OCI-LY7 (cell line): ENCODE measurements around the gene SLC26A6. TPM values are rescaled to one million over a fixed set of nuclear protein-coding genes. Genes with fewer than 3 reads are reported as not detected.

ENCODE experiments used
- BruUV-seq: library from RNA; stranded (reverse); fragments of 400-500 nt; replicated peaks from 2 replicates; lab custom pipeline; 2021; lab: Mats Ljungman, UMichigan
- CTCF ChIA-PET: fragments of 300-600 bp; sonication (Branson Sonifier 250); formaldehyde crosslinking; loops from one replicate; lab custom pipeline; 2022; ENCODE audit warnings: antibody characterized with exemption; ENCODE audit not compliant: unreplicated experiment; lab: Charles Lee
- POLR2A ChIA-PET: fragments of 300-600 bp; sonication (Branson Sonifier 250); formaldehyde crosslinking; loops from one replicate; lab custom pipeline; 2022; ENCODE audit warnings: antibody characterized with exemption; lab: Charles Lee
- DNase-seq: peaks from one replicate; pipeline ENCODE4 v3.0.0-alpha.2; 2015; ENCODE audit warnings: low spot score
- H2AFZ ChIP-seq: fragments of 200-600 bp; sonication (generic), shearing (Covaris generic); 2 replicates; pipeline ENCODE4 v1.6.1; 2014; ENCODE audit warnings: mild to moderate bottlenecking, antibody characterized with exemption, low read length, moderate library complexity
- H3K27ac ChIP-seq: fragments of 200-600 bp; sonication (generic); 2 replicates; pipeline ENCODE4 v1.5.1; 2014; ENCODE audit warnings: mixed run types, low read depth, mild to moderate bottlenecking, moderate library complexity, low read length, inconsistent platforms; ENCODE audit not compliant: poor library complexity, severe bottlenecking
- H3K36me3 ChIP-seq: fragments of 200-600 bp; sonication (generic); 2 replicates; pipeline ENCODE4 v1.6.1; 2014; ENCODE audit warnings: mild to moderate bottlenecking, antibody characterized with exemption, low read length, moderate library complexity, mixed read lengths; ENCODE audit not compliant: insufficient read depth
- H3K4me1 ChIP-seq: fragments of 200-600 bp; sonication (generic); 2 replicates; pipeline ENCODE4 v1.5.1; 2014; ENCODE audit warnings: mild to moderate bottlenecking, low read length; ENCODE audit not compliant: insufficient read depth, poor library complexity, severe bottlenecking
- H3K4me2 ChIP-seq: fragments of 200-600 bp; sonication (generic); 2 replicates; pipeline ENCODE4 v1.6.1; 2014; ENCODE audit warnings: mild to moderate bottlenecking, low read length
- H3K4me3 ChIP-seq: fragments of 200-600 bp; sonication (generic); 2 replicates; pipeline ENCODE4 v1.5.1; 2014; ENCODE audit warnings: mild to moderate bottlenecking, low read depth, low read length; ENCODE audit not compliant: poor library complexity, severe bottlenecking
- H3K79me2 ChIP-seq: fragments of 200-600 bp; sonication (generic); 2 replicates; pipeline ENCODE4 v1.6.1; 2016; ENCODE audit warnings: low read depth, mild to moderate bottlenecking, low read length, moderate library complexity, mixed read lengths; ENCODE audit not compliant: insufficient read depth
- H3K9me2 ChIP-seq: fragments of 200-600 bp; sonication (generic); 2 replicates; pipeline ENCODE4 v1.6.1; 2016; ENCODE audit warnings: mild to moderate bottlenecking, low read length, mixed read lengths; ENCODE audit not compliant: insufficient read depth
- H3K9me3 ChIP-seq: fragments of 200-600 bp; sonication (generic); 2 replicates; pipeline ENCODE4 v1.6.1; 2014; ENCODE audit warnings: mild to moderate bottlenecking, mixed run types, low read length, mixed read lengths
- H4K20me1 ChIP-seq: fragments of 200-600 bp; sonication (generic); 2 replicates; pipeline ENCODE4 v1.6.1; 2014; ENCODE audit warnings: mild to moderate bottlenecking, antibody characterized with exemption, low read length, moderate library complexity, mixed read lengths; ENCODE audit not compliant: insufficient read depth
- EZH2phosphoT487 ChIP-seq: fragments of 200-600 bp; sonication (generic); IDR thresholded peaks from 2 replicates; pipeline ENCODE4 v1.6.1; 2018; ENCODE audit warnings: low read depth, borderline replicate concordance, mild to moderate bottlenecking, mixed run types, antibody characterized with exemption, low read length, moderate library complexity, mixed read lengths
- intact Hi-C: fragments of 100-400 bp; cut with micrococcal nuclease; formaldehyde crosslinking; loops from one replicate; pipeline ENCODE4 v1.10.0; 2022; ENCODE audit not compliant: unreplicated experiment
- total RNA-seq, 2 experiments: library from RNA; depleted of rRNA in 1 of 2; stranded (reverse); fragments of >200 nt in 1 of 2; shearing (Covaris generic) in 1 of 2; gene quantifications; 2 replicates each; pipeline ENCODE4 v1.2.3, GENCODE V29; 2014 to 2022
- TF ChIP-seq, protein P1 (sequence below): fragments of 200-600 bp; sonication (generic); conservative IDR thresholded peaks from 2 replicates; pipeline ENCODE4 v1.5.1; 2014; ENCODE audit warnings: mild to moderate bottlenecking, antibody characterized with exemption, low read length, moderate library complexity, mixed read lengths

SLC26A6 gene
- total RNA-seq, 2 experiments from 2014 or later = 42.1 to 47.3 TPM

DNA sequence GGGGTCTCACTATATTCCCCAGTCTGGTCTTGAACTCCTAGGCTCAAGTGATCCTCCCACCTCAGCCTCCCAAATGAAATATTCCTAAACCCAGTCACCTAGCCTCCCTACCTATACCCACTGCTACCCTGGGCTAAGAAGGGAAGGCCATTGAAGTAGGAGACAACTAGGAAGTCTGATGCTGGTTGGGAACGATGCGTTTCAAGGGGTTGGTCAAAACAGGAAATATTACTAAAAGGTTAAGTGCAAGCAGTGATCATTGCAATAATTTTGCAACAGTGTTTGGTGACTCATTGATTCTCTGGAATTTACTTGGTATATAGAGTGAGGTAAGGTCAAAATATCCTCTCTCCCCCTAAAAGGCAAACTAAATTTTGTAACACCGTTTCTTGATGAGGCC, 21.2 kb downstream of the SLC26A6 start:
- Histone ChIP-seq H3K4me1 (peaks cover 4% of the 10 kb centered on the region), H3K79me2 (peaks cover 1% of the 10 kb centered on the region; the same call in 1 of the 2 replicates), H3K9me3 (peaks cover 19% of the 10 kb centered on the region), H3K4me2 (no peak overlapping the region), H4K20me1 (no peaks in the 10 kb centered on the region), H2AFZ (no peak overlapping the region), H3K27ac (no peak overlapping the region), H3K36me3 (no peaks in the 10 kb centered on the region), H3K4me3 (no peak overlapping the region), H3K9me2 (no peaks in the 10 kb centered on the region)
- BruUV-seq = no TSS peak
- DNase-seq = no peak
- ChIA-PET CTCF (no interaction called here), POLR2A (interaction anchor here (0.6 to 0.7 kb wide), 4 partner anchors 10 to 67 kb away, joined by 3 to 7 read pairs (median 4); no protein-coding TSS in a partner anchor)
- no peak for TF ChIP-seq EZH2phosphoT487
- intact Hi-C loops = no loop called here

DNA sequence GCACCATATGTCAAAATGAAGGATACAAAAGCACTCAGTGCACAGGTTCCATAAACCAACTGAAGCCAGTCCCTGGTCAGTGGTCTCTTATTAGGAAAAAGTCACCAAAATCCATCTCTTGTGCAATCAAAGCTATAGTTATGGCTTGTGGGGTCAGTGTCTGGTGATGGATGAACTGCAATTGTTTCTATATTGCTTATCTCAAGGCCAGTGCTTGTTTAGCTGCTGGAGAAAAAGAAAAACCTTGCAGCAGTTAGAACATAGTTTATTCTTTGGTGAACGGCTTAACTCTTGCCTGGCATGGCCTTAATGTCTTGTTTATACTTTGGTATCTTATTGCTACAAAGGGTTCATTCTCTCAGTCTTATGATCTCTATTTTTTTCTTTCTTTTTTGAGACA, 23.0 kb downstream of the SLC26A6 start:
- TF ChIP-seq EZH2phosphoT487 = no peak
- TF ChIP-seq, protein P1, sequence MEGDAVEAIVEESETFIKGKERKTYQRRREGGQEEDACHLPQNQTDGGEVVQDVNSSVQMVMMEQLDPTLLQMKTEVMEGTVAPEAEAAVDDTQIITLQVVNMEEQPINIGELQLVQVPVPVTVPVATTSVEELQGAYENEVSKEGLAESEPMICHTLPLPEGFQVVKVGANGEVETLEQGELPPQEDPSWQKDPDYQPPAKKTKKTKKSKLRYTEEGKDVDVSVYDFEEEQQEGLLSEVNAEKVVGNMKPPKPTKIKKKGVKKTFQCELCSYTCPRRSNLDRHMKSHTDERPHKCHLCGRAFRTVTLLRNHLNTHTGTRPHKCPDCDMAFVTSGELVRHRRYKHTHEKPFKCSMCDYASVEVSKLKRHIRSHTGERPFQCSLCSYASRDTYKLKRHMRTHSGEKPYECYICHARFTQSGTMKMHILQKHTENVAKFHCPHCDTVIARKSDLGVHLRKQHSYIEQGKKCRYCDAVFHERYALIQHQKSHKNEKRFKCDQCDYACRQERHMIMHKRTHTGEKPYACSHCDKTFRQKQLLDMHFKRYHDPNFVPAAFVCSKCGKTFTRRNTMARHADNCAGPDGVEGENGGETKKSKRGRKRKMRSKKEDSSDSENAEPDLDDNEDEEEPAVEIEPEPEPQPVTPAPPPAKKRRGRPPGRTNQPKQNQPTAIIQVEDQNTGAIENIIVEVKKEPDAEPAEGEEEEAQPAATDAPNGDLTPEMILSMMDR = no peak
- Histone ChIP-seq H2AFZ (no peak overlapping the region), H3K79me2 (peaks cover 19% of the 10 kb centered on the region), H3K4me1 (peaks cover 15% of the 10 kb centered on the region), H3K9me2 (no peaks in the 10 kb centered on the region), H3K36me3 (peaks cover 9% of the 10 kb centered on the region), H3K27ac (no peak overlapping the region), H3K4me3 (no peak overlapping the region), H4K20me1 (no peaks in the 10 kb centered on the region), H3K9me3 (peaks cover 4% of the 10 kb centered on the region), H3K4me2 (no peak overlapping the region)
- no peak for DNase-seq
- BruUV-seq = no TSS peak
- CTCF ChIA-PET = no interaction called here
- POLR2A ChIA-PET = interaction anchor here (0.7 to 1.0 kb wide), 2 partner anchors 12 to 173 kb away, joined by 3 to 5 read pairs; partner anchors contain the start of gene CCDC51
- intact Hi-C loops = no loop called here

DNA sequence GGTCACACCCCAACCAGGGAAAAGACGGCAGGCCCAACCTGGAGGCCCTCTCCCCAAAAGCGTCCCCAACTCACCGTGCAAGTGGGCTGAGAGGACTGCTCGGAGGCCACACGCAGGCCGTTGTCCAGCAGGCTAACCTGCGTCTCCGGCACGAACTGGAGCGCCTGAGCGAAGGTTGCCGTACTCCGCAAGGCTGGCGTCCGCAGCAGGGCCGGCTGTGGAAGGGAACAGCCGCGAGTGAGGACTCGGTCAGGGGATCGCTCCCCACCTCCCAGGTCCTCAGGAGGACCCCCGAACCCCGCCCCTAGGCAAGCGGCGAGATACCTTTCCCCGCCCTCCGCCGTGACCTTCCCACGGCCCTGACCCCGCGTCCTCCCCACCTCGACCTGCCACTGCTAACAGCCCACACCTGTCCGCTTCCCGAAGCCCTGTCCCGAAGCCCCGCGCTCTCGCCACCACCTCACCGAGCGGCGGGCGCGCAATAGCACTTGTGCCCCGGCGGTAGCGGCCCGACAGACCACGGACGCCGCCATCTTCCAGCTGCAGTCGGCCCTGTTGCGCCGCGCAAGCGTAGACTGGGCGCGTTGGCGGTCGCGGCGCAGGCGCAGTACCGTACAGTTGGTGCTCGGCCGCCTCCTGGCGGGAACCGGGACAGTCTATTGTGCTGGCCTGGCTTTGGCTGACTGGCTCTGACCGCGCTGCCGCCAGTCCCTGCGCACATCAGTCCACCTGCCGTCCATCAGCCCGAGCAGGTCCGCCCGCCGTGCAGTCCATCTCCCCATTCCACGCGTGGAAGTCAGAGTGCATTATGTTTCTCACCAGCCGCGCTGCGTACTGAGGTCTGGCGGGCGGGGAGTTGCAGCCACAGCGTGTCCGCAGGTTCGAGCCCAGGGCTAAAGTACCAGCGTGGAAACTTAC, 25.9 kb downstream of the SLC26A6 start, which contains the start of gene UQCRC1:
Gene UQCRC1 (minus strand): TSS at position 559 of the 918 bp plus-strand sequence. CDS start 26 bp downstream, at position 533.
- Histone ChIP-seq H3K79me2 (peaks cover 20% of the 10 kb centered on the region), H4K20me1 (no peaks in the 10 kb centered on the region), H3K36me3 (peaks cover 36% of the 10 kb centered on the region), H3K9me3 (no peaks in the 10 kb centered on the region), H3K4me1 (peaks cover 15% of the 10 kb centered on the region), H3K9me2 (no peaks in the 10 kb centered on the region), H3K4me3 (peak within 1 kb of the TSS; percentile 94), H3K4me2 (peak within 1 kb of the TSS; percentile 93), H3K27ac (peak within 1 kb of the TSS; percentile 53), H2AFZ (peak within 1 kb of the TSS; percentile 95)
- intact Hi-C loops = loop anchor here (1.0 to 2.0 kb wide), 2 partner anchors 26 to 53 kb away; partner anchors contain the start of genes CELSR3 and SLC26A6
- ChIA-PET CTCF (interaction anchor here (0.5 to 0.7 kb wide), 2 partner anchors 209 to 1671 kb away, joined by 3 to 8 read pairs; no protein-coding TSS in a partner anchor), POLR2A (interaction anchor here (1.2 kb wide), 1 partner anchor 174 kb away, joined by 3 read pairs; no protein-coding TSS in a partner anchor)
- no peak for TF ChIP-seq EZH2phosphoT487
- TF ChIP-seq, protein P1 = peak; percentile 71
- DNase-seq = peak; percentile 95
- BruUV-seq = no TSS peak
